Dedifferentiated amniotic fluid mesenchymal stem cell (primary cell): ENCODE data around the gene TXNL4A.
"Not testable (repeated sequence)": the region's sequence is repeated elsewhere in the genome, so short reads cannot be mapped to it uniquely, and the experiment has no call there.

Experiments used
- DNase-seq: peaks from one replicate; pipeline ENCODE4 v3.0.0-alpha.2; 2016; ENCODE audit errors: extremely low spot score

TXNL4A gene, protein sequence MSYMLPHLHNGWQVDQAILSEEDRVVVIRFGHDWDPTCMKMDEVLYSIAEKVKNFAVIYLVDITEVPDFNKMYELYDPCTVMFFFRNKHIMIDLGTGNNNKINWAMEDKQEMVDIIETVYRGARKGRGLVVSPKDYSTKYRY

DNA sequence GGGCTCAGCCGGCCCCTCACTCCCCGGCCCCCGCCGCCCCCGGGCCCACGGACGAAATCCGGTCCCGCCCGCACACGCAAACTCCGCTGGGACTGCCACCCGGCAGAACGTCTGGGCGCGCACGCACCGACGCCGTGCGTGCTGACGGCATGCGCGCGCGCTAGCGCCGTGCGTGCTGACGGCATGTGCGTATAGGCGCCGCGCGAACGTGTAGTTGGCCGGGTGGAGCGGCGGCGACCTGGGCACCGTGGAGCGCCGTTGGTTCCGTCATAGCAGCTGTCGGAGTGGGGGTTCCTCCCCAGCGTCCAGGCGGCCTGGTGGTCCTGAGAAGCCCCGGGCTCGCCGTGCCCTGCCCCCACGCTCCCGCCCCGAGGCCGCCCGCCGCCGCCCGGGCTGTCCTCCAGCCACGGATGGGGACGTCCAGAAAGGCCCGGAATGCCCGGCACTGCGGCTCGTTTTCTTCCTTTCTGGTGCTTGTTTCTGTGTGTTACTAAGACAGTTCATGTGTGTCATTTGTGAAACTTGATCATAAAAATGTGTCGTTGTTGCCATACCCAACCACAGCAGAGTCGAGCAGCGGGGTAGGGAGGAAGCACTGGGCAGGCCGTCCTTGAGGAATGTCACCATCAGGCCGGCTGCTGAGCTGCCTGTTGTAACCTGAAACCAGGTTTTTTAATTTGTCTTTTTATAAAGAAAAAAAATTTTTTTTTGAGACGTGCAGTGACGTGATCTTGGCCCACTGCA, at the start of gene TXNL4A:
Gene TXNL4A (minus strand): TSS at position 113 of the 744 bp plus-strand sequence. CDS start 171 bp downstream, outside the sequence.
- DNase-seq: peak; percentile 75

DNA sequence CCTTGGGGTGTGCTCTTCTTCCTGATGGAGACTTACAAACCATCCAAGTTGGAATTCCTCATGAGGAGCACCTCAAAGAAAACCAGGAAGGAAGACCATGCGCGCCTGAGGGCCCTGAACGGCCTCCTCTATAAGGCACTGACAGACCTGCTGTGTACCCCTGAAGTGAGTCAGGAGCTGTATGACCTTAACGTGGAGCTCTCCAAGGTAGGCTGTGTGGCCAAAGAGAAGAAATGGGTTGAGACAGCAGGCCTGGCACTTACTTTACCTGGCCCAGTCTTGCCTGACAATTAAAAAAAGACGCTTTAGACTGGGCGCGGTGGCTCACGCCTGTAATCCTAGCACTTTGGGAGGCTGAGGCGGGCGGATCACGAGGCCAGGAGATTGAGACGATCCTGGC, 48.9 kb upstream of the TXNL4A start:
- no peak for DNase-seq

DNA sequence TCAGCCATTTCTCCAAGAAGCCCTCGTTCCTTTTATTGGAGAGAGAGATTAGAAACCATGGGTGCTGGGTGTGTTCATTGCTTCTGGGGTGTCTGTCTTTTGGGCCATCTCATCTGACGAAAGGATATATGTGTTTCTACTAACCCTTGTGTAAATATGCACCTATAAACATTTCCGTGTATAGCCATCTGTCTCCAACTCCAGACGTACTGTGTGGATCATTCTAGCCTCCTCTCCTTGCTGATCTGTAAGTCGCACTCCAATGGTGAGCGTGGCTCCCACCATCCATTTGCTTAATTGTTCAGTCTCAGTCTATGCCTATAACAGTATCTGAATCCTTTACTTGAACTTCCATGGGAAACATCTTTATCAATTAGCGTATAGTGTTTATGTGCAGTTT, 47.6 kb upstream of the TXNL4A start:
- no peak for DNase-seq

DNA sequence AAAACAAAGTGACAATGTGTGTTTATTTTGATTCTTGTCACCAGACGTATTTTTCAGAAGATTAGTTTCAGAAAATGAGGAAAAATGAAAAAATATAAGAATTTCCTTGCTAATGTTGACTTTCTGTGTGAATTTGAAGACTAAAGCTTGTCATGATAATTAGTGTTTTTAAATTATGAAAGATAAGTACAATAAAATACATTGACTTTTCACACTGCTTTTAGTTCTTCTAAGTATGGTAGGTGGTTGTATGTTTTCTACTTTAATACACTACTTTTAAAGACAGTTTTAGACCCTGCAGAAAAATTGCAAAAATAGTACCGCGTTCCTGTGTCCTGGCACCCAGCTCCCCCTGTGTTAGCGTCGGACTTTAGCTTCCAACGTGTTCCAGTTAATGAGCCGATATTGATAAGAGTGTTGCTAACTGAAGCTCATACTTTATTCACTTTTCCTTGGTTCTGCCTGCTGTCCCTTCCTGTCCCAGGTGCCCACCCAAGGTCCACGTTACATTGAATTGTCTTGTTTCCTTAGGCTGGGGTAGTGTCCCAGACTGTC, 46.6 kb upstream of the TXNL4A start:
- no peak for DNase-seq

DNA sequence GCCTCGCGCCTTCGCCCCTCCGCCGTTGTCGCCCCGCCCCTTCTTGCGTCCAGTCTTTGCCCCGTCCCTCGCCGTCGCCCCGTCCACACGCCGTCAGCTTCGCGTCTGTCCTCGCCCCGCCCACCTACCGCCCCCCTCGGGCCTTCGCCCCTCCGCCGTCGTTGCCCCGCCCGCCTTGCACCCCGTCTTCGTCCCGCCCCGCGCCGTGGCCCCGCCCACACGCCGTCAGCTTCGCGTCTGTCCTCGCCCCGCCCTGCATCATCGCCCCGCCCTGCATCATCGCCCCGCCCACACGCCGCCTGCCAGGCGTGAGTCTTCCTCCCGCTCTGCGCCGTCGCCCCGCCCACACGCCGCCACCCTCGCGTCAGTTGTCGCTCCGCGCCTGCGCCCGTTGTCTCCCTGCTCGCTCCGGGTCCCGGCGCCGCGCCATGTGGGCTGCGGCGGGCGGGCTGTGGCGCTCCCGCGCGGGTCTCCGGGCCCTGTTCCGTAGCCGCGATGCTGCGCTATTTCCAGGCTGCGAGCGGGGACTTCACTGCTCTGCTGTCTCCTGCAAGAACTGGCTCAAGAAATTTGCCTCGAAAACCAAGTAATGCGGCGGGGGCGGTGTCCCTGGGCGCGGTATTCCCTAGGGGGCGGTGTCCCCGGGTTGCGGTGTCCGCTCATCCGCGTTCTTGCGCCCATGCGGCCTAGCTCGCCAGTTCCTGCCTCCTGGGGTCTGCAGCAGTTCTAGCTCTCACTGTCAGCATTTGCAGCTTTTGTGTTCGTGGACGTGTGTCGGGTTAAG, 45.9 kb upstream of the TXNL4A start, which contains the start of gene RBFA:
Gene RBFA (plus strand): TSS at position 367 of the 784 bp plus-strand sequence. CDS start 62 bp downstream, at position 429.
- DNase-seq: peak; percentile 97

DNA sequence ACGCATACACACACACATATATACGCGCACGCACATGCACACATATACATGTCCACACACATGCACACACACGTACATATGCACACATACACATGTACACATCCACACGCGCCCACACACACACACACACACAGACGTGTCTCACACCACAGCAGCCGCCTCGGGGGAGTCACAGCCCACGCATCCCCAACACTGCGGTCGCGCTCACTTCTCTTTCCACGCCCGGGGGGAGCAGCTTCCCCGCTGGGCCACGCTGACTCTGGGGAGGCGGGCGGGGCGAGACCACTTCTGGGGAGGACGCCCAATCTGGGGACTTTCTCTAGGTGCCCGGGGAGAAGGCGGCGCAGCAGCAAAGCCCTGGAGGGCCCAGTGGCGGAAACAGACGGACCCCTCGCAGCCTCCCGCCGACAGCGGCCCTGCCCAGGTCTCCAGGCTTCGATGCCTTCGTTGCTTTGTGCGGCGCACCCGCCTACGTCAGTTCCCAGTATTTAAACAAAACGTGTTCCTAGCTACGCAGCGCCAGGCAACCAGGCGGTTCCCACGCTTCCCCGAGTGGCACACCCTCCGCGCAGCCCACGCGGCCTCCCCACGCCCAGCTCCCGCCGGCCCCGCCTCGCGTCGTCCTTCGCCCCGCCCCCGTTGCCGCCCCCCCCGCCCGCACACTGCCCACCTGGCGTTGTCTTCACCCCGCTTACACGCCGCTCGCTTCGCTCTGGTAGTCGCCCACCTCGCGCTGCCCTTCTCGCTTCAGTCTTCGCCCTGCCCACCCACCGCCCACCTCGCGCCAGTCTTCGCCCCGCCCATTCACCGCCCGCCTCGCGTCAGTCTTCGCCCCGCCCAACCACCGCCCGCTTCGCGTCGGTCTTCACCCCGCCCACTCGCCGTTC, 45.1 kb upstream of the TXNL4A start:
- peak; percentile 76 for DNase-seq

DNA sequence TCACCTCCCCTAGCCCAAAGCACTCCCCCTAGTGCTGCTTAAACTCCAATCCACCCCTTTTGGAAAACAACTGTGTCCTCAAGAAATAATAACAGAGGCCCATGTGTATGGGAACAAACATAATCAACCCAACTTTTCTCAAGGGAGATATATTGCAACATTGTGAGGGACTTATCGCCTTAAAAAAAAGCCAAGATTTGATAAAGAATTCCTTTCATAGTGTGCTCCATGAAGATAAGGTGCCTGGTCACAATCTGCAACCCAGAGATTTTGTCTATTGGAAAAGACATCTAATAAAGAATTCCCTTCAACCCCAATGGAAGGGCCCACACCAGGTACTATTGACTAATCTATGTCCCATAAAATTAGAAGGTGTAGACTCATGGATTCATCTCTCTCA, 41.3 kb upstream of the TXNL4A start:
- no peak for DNase-seq

DNA sequence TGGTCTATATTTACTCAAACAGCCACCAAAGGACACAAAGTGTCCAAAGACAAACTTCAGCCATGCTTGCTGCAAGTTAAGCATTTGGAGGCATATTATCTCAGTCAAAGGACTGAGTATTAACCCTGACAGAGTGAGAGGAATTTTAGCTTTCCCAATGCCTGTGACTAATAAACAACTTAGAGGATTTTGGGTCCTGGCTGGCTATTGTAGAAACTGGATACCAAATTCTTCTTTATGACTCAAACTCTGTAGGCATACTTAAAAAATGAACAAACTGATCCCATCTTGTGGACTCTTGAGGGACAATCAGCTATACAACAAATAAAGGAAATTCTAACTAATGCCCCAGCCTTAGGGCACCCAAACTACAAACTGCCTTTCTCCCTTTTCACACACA, 39.4 kb upstream of the TXNL4A start:
- DNase-seq: peak; percentile 77

DNA sequence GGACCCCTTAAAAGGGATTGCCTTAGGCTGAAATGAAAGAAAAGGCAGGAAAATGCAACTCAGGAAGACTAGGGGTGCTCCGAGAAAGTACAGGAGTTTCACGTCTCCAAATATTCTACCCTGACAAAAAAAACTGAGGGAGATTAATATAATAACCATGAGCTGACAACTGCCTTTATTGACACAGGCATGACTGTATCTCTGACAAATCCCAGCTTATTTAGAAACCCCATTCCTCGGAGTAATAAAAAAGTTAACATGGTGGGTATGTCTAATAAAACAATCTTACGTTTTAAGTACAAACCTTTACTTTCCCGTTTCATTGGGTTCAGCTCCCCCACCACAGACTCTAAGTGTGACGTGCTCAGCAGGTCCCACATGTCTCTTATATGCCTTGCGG, 38.0 kb upstream of the TXNL4A start:
- DNase-seq: no peak

DNA sequence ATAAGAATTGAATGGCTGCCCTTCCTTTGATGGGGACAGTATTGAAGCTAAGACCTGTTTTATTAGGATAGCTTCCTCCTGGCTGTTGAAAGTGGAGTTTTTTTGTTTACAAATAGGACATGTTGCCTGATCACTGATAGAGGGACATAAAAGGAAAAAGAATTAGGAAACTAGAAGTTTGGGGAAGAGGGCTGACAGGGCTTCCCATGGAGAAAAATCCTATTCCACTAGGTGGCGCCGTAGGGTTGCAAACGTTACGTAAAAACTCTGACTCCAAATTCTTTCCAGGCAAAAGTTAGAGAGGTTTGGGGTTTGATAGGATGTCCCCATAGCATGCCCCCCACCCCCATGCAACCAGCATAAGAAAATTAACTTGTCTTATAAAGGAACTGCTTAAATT, 34.8 kb upstream of the TXNL4A start:
- DNase-seq: no peak

DNA sequence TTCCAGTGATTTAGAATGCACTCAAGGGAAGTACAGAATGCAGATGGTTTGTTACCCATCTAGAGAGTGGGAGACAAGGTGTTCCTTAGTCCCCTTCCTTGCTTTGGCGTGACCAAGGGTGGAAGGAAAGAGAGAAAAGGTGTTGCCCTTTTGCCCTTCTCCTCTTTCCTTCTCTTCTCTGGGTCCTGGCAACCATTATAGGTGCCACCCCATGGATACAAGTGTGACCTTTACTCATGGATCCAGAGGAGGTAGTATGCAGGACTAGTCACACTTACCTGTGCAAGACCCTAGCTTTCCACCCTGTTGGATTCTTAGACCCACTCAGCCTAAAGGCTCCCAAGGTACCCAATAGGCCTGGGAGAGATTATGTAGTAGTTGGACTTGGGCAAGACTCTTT, 34.2 kb upstream of the TXNL4A start:
- DNase-seq: no peak

DNA sequence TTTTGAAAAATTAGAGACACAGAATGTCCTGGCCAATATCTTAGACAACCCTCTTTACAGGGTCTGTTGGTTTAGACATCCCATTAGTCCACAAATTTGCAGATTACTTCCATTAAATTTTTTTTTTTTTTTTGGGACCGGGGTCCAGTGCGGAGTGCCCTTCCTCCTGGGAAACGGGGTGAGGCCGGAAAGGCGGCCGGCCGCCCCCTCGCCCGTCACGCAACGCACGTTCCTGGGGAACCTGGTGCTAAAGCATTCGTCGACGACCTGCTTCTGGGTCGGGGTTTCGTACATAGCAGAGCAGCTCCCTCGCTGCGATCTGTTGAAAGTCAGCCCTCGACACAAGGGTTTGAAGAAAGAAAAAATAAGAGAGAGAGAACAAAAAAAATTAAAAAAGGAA, 24.4 kb upstream of the TXNL4A start:
- DNase-seq: no peak

DNA sequence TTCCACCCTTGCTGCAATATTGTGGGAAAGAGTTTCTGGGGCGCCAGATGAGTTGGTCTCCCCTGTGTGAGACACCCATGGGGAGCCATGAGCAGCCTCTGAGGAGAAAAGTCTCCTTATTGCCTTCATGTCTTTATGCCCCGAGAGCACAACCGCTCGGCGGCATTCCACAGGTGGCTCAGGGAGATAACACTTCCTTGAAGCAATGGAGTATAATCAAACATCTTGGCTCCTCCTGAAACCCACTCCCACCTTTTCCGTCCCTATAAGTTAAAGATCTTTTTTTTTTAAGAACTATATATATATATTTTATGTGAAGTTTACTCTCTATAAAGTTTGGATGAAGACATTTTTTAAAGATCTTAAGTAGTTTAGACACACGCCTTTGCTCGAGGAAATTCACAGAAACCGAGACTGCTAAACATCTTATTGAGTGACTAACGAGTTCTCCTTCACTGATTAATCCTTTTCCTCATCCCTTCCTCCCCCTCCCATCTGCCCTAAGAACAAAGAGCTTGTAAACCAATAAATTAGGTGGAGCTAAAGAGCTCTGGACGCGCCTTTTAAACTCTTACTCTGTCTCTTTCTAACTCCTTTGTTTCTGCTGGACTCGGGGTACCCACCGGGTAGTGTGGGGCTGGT, 23.3 kb upstream of the TXNL4A start:
- not testable (repeated sequence) for DNase-seq

DNA sequence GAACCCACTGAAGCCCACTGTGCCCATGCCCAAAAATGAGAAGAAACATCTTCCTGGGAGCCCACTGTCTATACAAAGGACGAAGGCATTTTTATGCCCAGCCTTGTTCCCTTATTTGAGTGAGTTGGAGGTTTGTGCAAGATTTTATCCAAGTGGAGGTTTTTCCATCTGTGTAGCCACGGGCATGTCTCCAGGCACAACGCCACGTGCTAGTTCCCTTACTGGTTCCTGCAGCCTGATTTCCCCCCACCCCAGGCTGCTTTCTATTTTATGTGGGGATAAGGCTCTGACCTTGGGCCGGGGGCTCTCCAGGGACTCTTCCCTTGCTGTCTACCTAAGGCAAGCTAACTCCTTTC, 22.2 kb upstream of the TXNL4A start:
- no peak for DNase-seq

DNA sequence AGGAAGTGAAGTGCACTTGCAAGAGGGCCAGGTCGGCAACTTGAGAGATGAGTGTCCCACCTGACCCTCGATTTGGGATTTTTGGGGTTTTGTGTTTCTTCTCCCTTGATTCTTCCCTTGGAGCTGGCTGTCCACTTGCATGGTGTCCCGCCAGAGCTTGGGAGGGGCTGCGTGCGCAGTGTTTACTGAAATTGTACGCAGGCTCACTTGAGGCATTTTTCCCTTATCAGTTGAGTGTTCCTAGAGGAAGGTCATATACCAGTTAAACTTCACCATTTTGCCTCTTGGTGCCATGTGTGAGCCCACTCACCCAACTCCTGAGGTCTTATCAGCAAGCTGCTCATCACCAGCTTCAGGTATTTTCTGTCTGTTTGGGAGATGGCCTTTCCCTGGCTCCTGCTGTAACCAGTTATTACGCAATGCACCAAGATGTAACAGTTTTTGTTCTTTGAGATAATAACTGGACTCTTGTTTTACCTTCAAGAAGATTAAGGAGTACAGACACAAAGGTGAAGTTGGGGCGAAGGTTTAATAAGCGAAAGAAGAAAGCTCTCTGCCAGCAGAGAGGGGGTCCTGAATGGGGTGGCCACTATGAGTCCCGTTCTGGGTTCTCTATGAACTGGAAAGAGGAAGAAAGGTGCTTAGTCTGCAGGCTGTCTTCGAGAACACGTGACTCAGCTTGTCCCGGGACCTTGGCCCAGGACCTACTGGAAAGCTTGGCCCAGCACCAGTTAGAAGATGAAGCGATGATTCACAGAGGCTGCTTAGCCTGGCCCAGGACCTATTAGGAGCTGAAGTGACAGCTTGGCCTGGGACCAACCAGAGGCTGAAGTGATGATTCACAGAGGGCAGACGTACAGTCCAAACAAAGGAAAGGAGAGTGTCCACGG, 21.5 kb upstream of the TXNL4A start:
- peak; percentile 86 for DNase-seq

DNA sequence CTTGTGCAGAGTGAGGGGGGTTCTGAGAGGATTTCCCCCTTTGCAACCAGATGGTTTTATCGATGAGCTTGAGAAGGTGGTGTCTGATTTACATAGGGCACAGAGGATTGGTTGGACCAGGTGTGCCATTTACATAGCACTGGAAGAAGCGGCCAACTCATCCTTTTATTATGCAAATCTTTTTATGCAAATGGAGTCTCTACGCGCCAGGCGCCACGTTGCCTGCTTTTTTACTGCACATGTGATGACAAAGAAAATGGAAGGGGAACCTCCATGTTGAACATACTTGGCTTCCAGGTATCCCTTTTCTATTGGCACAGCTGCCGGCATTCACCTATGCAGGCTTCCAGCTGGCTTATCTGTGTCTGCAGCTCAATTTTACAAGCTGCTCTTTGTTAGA, 18.4 kb upstream of the TXNL4A start:
- DNase-seq: no peak

DNA sequence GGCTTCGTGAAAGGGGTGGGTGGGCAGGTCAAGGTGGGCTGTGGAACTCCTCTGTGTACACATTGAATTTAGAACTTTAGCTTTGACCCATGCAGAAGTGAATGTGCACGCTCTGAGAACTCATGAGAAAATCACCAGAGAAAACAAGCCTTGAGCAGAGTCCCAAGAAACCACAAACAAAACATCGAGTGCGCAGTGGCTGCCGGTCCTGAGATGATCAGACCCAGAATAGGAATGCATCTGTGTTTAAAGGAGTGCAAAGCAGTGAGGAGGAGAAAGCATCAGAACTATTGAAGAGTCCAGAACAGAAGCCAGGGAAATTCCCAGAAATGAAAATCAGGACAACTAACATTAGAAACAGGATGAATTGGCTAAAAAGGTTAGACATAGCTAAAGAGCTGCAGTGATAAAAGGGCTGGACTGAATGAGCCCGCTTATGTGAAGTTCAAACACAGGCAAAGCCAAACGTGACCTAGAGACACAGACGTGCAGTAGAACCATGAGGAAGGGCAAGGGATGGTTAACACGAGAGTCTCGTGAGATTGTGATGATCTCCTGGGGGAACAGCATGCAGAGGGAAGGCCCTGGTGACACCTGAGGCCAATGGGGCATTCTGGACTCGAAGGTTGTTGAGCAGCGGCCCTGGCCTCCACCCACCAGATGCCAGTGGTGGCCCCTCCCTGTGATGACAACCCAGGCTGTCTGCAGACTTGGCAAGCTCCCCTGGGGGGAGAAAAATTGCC, 16.4 kb upstream of the TXNL4A start:
- DNase-seq: no peak

DNA sequence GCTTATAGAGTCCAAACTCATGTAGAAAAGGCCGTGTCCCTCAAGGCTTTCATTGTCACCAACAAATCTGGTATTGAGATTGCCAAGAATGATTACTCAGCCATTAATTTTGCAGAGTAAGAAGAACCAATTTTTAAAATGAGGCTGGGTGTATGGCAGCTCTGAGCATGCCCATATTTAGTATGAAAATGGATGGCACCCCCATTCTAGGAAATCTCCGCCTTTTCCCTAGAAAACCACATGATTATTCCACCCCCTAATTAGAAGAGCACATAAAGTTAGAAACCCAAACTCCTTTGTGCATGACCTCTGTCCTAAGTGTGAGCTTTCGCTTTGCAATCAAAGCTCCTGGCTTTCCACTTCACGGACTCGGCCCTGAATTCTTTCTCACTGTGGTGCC, 14.1 kb upstream of the TXNL4A start:
- DNase-seq: no peak

DNA sequence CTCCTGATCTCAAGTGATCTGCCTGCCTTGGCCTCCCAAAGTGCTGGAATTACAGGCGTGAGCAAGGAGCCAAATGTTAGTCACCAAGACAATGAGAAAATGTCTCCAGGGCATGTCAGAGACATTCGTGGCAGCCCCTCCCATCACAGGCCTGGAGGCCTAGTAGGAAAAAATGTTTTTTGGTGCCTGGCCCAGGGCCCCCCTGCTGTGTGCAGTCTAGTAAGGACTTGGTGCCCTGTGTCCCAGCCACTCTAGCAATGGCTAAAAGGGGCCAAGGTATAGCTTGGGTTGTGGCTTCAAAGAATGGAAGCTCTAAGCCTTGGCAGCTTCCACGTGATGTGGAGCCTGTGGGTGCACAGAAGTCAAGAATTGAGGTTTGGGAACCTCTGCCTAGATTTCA, 12.5 kb upstream of the TXNL4A start:
- no peak for DNase-seq
